ENCODE data around the gene FLVCR2. TPM values are rescaled to one million over a fixed set of nuclear protein-coding genes. Genes with fewer than 3 reads are reported as not detected.
A peak's percentile ranks its signal among the peaks of the same experiment; 100 is the strongest.

The FLVCR2 gene
- total RNA-seq, 2 donors from 2014 or later = 9.0 to 10.8 TPM

DNA sequence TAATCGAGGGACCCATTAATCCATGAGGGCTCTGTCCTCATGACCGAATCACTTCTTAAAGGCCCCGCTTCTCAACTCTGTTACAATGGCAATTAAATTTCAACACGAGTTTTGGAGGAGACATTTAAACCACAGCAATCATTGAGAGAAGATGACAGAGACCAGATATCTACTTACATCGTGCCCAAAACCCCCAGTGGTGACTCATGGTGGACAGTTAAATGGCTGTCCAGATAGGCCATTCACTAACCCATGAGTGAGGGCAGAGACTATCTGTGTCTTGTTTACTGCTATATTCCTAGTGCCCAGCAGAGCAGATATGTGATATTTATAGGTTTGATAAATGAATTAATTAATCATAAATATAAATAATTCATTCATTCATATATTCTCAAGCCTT is 20.0 kb upstream of the FLVCR2 start:
- no peaks in the 10 kb centered on the region for H3K4me1 ChIP-seq
- H3K27ac ChIP-seq = no peak overlapping the region
- intact Hi-C loops (cut with DNase I) = no loop called here
- H3K27me3 ChIP-seq = no peaks in the 10 kb centered on the region
- no peak for TF ChIP-seq CTCF (IDR thresholded peaks at IDR 0.05)
- no peak overlapping the region for H3K9ac ChIP-seq (ENCODE audit: low read depth in 2 of 2, low read length in 2 of 2)
- no peak overlapping the region for H3K4me3 ChIP-seq
- H3K9me3 ChIP-seq = no peaks in the 10 kb centered on the region
- no peaks in the 10 kb centered on the region for H3K36me3 ChIP-seq
- DNase-seq = no peak

- no peak for DNase-seq
- H3K36me3 ChIP-seq = no peaks in the 10 kb centered on the region
- no peaks in the 10 kb centered on the region for H3K27me3 ChIP-seq
- H3K9ac ChIP-seq (ENCODE audit: low read depth in 2 of 2, low read length in 2 of 2) = no peak overlapping the region
- no peaks in the 10 kb centered on the region for H3K4me1 ChIP-seq
- no peak for TF ChIP-seq CTCF (IDR thresholded peaks at IDR 0.05)
- intact Hi-C loops (cut with DNase I) = no loop called here
- no peaks in the 10 kb centered on the region for H3K9me3 ChIP-seq
- H3K27ac ChIP-seq = no peak overlapping the region
- no peak overlapping the region for H3K4me3 ChIP-seq
Observed at GRCh38 chr14:75559045-75559444, 19.4 kb upstream of the FLVCR2 start.

- intact Hi-C loops (cut with DNase I) = loop anchor here (2.0 kb wide), 2 partner anchors 71 to 251 kb away; no protein-coding TSS in a partner anchor
- DNase-seq = no peak
- H3K9ac ChIP-seq (ENCODE audit: low read depth in 2 of 2, low read length in 2 of 2) = no peak overlapping the region
- H3K4me1 ChIP-seq = no peaks in the 10 kb centered on the region
- no peak overlapping the region for H3K4me3 ChIP-seq
- no peak overlapping the region for H3K27ac ChIP-seq
- no peaks in the 10 kb centered on the region for H3K27me3 ChIP-seq
- no peak for TF ChIP-seq CTCF (IDR thresholded peaks at IDR 0.05)
- no peaks in the 10 kb centered on the region for H3K9me3 ChIP-seq
- H3K36me3 ChIP-seq = no peaks in the 10 kb centered on the region
Observed at GRCh38 chr14:75559451-75560222, 18.8 kb upstream of the FLVCR2 start.

- intact Hi-C loops (cut with DNase I) = loop anchor here (2.0 kb wide), 2 partner anchors 72 to 252 kb away; no protein-coding TSS in a partner anchor
- no peak overlapping the region for H3K27ac ChIP-seq
- no peaks in the 10 kb centered on the region for H3K27me3 ChIP-seq
- H3K36me3 ChIP-seq = no peaks in the 10 kb centered on the region
- H3K4me1 ChIP-seq = no peaks in the 10 kb centered on the region
- no peak overlapping the region for H3K4me3 ChIP-seq
- H3K9ac ChIP-seq (ENCODE audit: low read depth in 2 of 2, low read length in 2 of 2) = no peak overlapping the region
- H3K9me3 ChIP-seq = no peaks in the 10 kb centered on the region
- peak; percentile 81 for TF ChIP-seq CTCF (IDR thresholded peaks at IDR 0.05)
- DNase-seq = peak; percentile 81
Observed at GRCh38 chr14:75561013-75561432, 17.4 kb upstream of the FLVCR2 start.

DNA sequence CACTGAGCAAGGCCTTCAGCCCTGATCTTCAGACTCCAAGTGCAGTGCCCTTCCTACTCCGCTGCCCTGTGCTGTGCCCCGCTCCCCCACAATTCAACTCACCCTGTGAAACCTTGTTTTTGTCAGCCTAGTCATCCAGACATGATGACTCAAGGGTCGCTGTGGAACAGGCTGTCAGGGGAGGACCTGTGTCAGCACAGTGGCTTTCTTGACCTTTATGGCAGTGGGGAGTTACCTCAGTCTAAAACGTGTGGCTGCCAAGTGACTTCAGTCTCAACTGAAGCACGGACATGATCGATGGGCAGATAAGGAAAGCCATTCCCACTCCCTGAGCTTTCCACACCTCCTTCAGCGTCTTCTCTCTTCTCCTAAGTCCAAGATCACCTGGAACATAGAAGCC is 16.3 kb upstream of the FLVCR2 start:
- no peak for TF ChIP-seq CTCF (IDR thresholded peaks at IDR 0.05)
- Histone ChIP-seq H3K4me3 (no peak overlapping the region), H3K27me3 (no peaks in the 10 kb centered on the region), H3K27ac (no peak overlapping the region), H3K4me1 (no peaks in the 10 kb centered on the region), H3K9ac (ENCODE audit: low read depth in 2 of 2, low read length in 2 of 2) (no peak overlapping the region), H3K9me3 (no peaks in the 10 kb centered on the region), H3K36me3 (no peaks in the 10 kb centered on the region)
- no peak for DNase-seq
- intact Hi-C loops (cut with DNase I) = no loop called here

Data from colonic mucosa (tissue), 4 donors.